Activated T-cell treated with anti-CD3 and anti-CD28 coated beads, Interleukin-2, amount 50 U/mL, for 72 hours (primary cell): ENCODE results near the gene STPG4. TPM values are rescaled to one million over a fixed set of nuclear protein-coding genes. Genes with fewer than 3 reads are reported as not detected.

Source experiments
- ATAC-seq, 2 donors: fragments of 150-1000 bp; cut with Tn5 transposase; replicated peaks in 1 of 2; 2 replicates each; pipeline ENCODE4 v1.10.0; 2021; ENCODE audit warnings: moderate library complexity in 2 of 2, mild to moderate bottlenecking in 1 of 2
- DNase-seq, 2 donors: peaks; one replicate each; pipeline ENCODE4 v3.0.0; 2021 to 2022; ENCODE audit warnings: mixed read lengths in 1 of 2
- H3K27ac Mint-ChIP-seq: one replicate; pipeline ENCODE4 v1.8.0; 2022; ENCODE audit warnings: mild to moderate bottlenecking, moderate library complexity, mixed read lengths
- H3K27me3 Mint-ChIP-seq: one replicate; pipeline ENCODE4 v1.8.0; 2022; ENCODE audit warnings: low read depth, mixed read lengths
- H3K36me3 Mint-ChIP-seq, 2 donors: one replicate each; pipeline ENCODE4 v1.8.0; 2022; ENCODE audit warnings: mixed read lengths in 2 of 2, mild to moderate bottlenecking in 1 of 2; ENCODE audit not compliant: insufficient read depth in 2 of 2
- H3K4me1 Mint-ChIP-seq: one replicate; pipeline ENCODE4 v1.8.0; 2022; ENCODE audit warnings: low read depth, mixed read lengths
- H3K4me3 Mint-ChIP-seq, 2 donors: one replicate each; pipeline ENCODE4 v1.8.0; 2022; ENCODE audit warnings: mild to moderate bottlenecking in 2 of 2, mixed read lengths in 2 of 2, moderate library complexity in 2 of 2
- H3K9me3 Mint-ChIP-seq, 2 donors: one replicate each; pipeline ENCODE4 v1.8.0; 2022; ENCODE audit warnings: mixed read lengths in 2 of 2
- total RNA-seq, 2 donors: library from RNA; stranded (reverse); gene quantifications; one replicate each; pipeline ENCODE4 v1.2.3, GENCODE V29; 2022

STPG4 gene
- total RNA-seq, 2 donors from 2014 or later, result not detected

GRCh38 chr2:47056868-47057686 is 98.0 kb downstream of the STPG4 start:
- Mint-ChIP-seq H3K4me3 (no peak overlapping the region), H3K27me3 (no peaks in the 10 kb centered on the region), H3K9me3 (no peaks in the 10 kb centered on the region), H3K36me3 (peaks cover 5 to 7% of the 10 kb centered on the region in 2 donors), H3K27ac (no peak overlapping the region), H3K4me1 (peaks cover 24% of the 10 kb centered on the region)
- DNase-seq (no peak), ATAC-seq (peak in 1 of 2 donors; percentile 21)

DNA sequence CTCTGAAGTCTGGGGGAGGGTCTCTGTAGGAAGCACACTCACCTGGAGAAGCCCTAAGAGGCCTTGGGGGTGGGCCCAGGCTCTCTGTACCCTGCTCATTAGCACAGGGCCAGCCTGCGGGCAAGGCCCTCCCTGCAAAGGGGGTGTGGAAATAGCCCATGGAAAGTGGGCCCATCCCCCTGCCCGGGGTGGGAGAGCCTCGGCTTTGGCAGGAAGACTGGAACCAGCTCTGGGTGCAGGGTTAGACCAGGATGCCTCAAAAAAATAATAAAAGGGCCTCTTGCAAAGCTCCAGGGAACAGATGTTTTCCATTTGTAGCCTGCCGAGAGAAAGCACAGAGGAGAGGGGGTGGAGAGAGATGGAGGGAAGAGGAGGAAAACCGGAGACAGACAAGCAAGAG is 98.7 kb downstream of the STPG4 start:
- no peak overlapping the region for H3K27ac Mint-ChIP-seq
- H3K9me3 Mint-ChIP-seq, result no peaks in the 10 kb centered on the region
- DNase-seq, result no peak
- no peak for ATAC-seq
- peaks cover 24% of the 10 kb centered on the region for H3K4me1 Mint-ChIP-seq
- no peaks in the 10 kb centered on the region for H3K27me3 Mint-ChIP-seq
- no peak overlapping the region for H3K4me3 Mint-ChIP-seq
- peaks cover 5 to 11% of the 10 kb centered on the region in 2 donors for H3K36me3 Mint-ChIP-seq

DNA sequence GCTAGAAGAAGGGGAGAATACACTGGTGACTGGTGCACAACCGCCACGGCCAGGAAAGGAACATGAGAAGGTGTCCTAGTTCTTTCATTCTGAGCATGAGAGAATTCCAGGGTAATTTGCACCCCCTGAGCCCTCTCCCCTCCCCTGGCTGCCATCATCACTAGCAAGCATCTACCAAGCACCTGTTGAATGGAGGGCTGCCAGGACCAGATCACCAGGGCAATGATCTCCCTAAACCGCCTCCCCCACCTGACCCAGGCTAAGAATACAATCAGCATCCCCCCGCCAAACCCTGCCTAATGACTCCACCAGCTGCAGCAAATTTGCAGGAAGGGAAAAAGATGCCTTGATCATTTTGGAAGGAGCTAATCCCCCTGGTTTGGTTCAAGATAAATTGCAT is 100.2 kb downstream of the STPG4 start:
- Mint-ChIP-seq H3K4me3 (no peak overlapping the region), H3K27me3 (no peaks in the 10 kb centered on the region), H3K36me3 (peaks cover 5 to 11% of the 10 kb centered on the region in 2 donors), H3K9me3 (no peaks in the 10 kb centered on the region), H3K4me1 (peaks cover 24% of the 10 kb centered on the region), H3K27ac (no peak overlapping the region)
- DNase-seq (no peak), ATAC-seq (no peak)

DNA sequence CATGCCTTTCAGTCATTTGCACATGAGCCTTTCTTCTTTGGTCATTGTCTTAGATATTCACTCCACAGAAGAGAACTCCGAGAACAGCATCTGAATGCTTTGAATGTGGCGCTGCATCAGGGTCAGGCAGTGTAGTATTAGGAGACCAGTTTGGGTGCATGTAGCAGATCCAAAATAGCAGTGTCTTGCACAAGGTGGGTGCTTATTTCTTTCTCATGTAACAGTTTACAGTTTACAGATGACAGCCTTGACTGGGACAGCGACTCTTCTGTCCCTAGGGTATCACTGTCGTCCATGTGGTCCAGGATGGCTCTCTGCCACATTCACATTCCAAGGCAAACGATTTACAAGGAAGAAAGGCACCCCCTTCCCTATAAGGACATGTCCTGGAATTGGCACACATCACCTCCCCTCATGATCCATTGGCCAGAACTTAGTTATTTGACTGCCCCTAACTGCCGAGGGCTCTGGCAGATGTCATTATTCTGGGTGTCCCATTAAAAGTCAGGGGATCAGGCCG is 101.0 kb downstream of the STPG4 start:
- ATAC-seq (no peak), DNase-seq (no peak)
- H3K4me3 Mint-ChIP-seq, result no peak overlapping the region
- no peak overlapping the region for H3K27ac Mint-ChIP-seq
- H3K4me1 Mint-ChIP-seq, result peaks cover 24% of the 10 kb centered on the region
- no peaks in the 10 kb centered on the region for H3K9me3 Mint-ChIP-seq
- H3K27me3 Mint-ChIP-seq, result no peaks in the 10 kb centered on the region
- H3K36me3 Mint-ChIP-seq, result peaks cover 5 to 10% of the 10 kb centered on the region in 2 donors

DNA sequence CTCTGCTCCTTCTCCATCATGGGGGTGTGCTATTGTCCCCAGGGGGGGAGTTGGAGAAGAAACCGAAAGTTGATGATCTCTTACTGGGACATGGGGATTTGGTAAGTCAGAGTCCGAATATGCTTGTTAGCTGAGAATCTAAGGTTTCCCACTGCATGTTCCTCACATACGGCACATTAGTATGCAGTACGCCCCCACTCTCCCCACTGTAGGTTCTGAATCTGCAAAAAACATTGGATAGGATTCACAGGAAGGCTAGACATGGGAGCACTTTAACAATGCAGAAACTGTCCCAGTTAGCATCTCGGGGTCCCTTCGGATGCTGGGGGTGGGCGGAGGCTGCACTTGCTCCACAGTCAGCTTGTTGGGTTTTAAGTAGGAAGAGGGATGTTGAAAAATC is 102.3 kb downstream of the STPG4 start:
- no peak for DNase-seq
- Mint-ChIP-seq H3K27me3 (no peaks in the 10 kb centered on the region), H3K36me3 (peaks cover 5 to 10% of the 10 kb centered on the region in 2 donors), H3K9me3 (no peaks in the 10 kb centered on the region), H3K4me3 (no peak overlapping the region), H3K4me1 (peaks cover 22% of the 10 kb centered on the region), H3K27ac (no peak overlapping the region)
- ATAC-seq, result no peak

DNA sequence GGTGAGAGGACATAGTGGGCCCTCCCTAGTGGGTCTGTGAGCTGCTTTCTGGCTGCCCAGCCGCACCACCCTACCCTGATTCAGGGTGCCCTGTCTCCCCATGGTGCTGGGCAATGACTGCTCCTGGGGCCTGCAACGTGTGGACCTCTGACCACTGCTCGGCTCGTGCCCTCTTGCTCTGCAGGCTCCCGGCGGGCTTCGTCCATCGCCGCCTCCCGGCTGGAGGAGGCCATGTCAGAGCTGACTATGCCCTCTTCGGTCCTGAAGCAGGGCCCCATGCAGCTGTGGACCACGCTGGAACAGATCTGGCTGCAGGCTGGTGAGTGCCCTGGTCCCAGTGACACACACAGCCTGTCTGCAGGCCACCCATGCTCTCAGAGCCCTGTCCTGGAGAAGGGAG is 103.5 kb downstream of the STPG4 start:
- no peaks in the 10 kb centered on the region for H3K9me3 Mint-ChIP-seq
- no peaks in the 10 kb centered on the region for H3K27me3 Mint-ChIP-seq
- H3K27ac Mint-ChIP-seq, result no peak overlapping the region
- H3K36me3 Mint-ChIP-seq, result peaks cover 5 to 10% of the 10 kb centered on the region in 2 donors
- no peak for ATAC-seq
- DNase-seq, result no peak
- peaks cover 9% of the 10 kb centered on the region for H3K4me1 Mint-ChIP-seq
- no peak overlapping the region for H3K4me3 Mint-ChIP-seq

GRCh38 chr2:47050762-47051161 is 104.3 kb downstream of the STPG4 start:
- peaks cover 7 to 13% of the 10 kb centered on the region in 2 donors for H3K36me3 Mint-ChIP-seq
- no peak overlapping the region for H3K4me3 Mint-ChIP-seq
- DNase-seq, result no peak
- peaks cover under 1% of the 10 kb centered on the region for H3K4me1 Mint-ChIP-seq
- no peak for ATAC-seq
- no peak overlapping the region for H3K27ac Mint-ChIP-seq
- no peaks in the 10 kb centered on the region for H3K27me3 Mint-ChIP-seq
- H3K9me3 Mint-ChIP-seq, result no peaks in the 10 kb centered on the region

DNA sequence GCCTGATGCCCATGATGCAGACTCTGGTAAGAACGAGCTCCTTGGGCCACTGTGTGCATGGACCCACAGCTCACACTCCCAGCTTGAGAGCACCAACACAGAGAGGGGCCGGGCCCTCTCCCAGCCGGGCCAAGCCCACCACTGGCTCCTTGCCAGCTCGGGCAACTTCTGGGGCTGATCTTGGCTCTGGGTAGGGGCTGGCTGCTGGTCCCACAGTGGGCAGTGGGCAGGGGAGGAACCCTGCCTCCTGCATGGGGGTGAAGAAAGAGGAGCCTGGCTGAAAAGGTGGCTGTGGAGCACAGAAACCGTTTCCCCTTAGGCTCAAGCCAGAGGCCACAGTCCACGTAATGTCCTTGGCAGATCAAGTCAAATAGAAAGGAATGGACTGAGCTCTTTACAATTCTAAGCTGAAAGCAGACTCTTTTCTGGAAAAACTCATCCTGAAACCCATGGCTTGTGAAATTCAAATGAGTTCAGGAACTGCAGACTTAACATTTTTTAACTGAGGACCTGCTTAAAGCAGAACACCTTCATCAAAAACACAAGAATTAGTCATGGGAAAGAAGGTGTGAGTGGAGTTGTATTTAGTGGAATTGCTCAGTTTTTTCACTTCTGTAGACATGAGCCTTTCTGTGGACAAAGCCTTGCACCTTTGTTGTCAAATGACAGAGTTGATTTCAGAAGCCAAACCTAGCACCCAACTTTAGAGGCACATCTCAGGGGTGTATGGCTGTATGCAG is 104.9 kb downstream of the STPG4 start:
- Mint-ChIP-seq H3K4me3 (no peak overlapping the region), H3K9me3 (no peaks in the 10 kb centered on the region), H3K4me1 (no peaks in the 10 kb centered on the region), H3K36me3 (peaks cover 9 to 15% of the 10 kb centered on the region in 2 donors), H3K27ac (peak overlapping the region; percentile 28), H3K27me3 (no peaks in the 10 kb centered on the region)
- DNase-seq (no peak), ATAC-seq (peak in 1 of 2 donors; percentile 22)

DNA sequence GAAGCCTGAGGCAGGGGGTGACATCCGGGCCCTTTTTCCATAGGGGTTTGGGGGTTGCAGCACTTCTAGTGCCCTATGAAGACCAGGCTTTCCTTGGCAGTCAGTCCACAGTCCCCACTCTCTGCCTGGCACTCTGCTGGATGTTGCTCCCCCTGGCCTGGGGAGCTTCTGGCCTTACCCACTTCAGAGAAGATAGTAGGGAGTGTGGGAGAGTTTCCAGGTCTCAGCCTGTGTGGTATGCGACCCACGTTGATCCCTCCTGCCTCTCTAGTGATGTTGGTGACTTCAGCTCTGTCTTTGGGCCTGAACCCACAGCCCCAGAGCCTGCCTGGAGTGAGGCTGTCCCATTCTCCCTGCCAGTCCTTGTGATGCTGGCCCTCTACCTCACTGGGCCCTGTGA is 105.6 kb downstream of the STPG4 start:
- H3K27me3 Mint-ChIP-seq, result no peaks in the 10 kb centered on the region
- no peak for ATAC-seq

GRCh38 chr2:47048801-47049480 is 106.2 kb downstream of the STPG4 start:
- DNase-seq (no peak), ATAC-seq (no peak)
- peaks cover 9 to 15% of the 10 kb centered on the region in 2 donors for H3K36me3 Mint-ChIP-seq
- no peak overlapping the region for H3K27ac Mint-ChIP-seq
- no peak overlapping the region for H3K4me3 Mint-ChIP-seq
- H3K9me3 Mint-ChIP-seq, result no peaks in the 10 kb centered on the region
- no peaks in the 10 kb centered on the region for H3K4me1 Mint-ChIP-seq
- H3K27me3 Mint-ChIP-seq, result no peaks in the 10 kb centered on the region

More for the DNA sequence above, 105.6 kb downstream of the STPG4 start:
- H3K9me3 Mint-ChIP-seq, result no peaks in the 10 kb centered on the region
- H3K4me3 Mint-ChIP-seq, result no peak overlapping the region
- H3K27ac Mint-ChIP-seq, result peak overlapping the region; percentile 28
- no peaks in the 10 kb centered on the region for H3K4me1 Mint-ChIP-seq
- peaks cover 9 to 15% of the 10 kb centered on the region in 2 donors for H3K36me3 Mint-ChIP-seq
- DNase-seq, result no peak

GRCh38 chr2:47046271-47046670 is 108.8 kb downstream of the STPG4 start:
- Mint-ChIP-seq H3K27me3 (no peaks in the 10 kb centered on the region), H3K4me3 (no peak overlapping the region), H3K9me3 (no peaks in the 10 kb centered on the region), H3K36me3 (peaks cover 5 to 7% of the 10 kb centered on the region in 2 donors), H3K27ac (no peak overlapping the region), H3K4me1 (no peaks in the 10 kb centered on the region)
- DNase-seq, result no peak
- ATAC-seq, result no peak

- H3K4me1 Mint-ChIP-seq, result peaks cover 5% of the 10 kb centered on the region
- H3K27me3 Mint-ChIP-seq, result no peaks in the 10 kb centered on the region
- no peaks in the 10 kb centered on the region for H3K9me3 Mint-ChIP-seq
- H3K27ac Mint-ChIP-seq, result no peak overlapping the region
- DNase-seq (no peak), ATAC-seq (no peak)
- no peak overlapping the region for H3K4me3 Mint-ChIP-seq
- H3K36me3 Mint-ChIP-seq, result peaks cover 6 to 8% of the 10 kb centered on the region in 2 donors
These were observed 111.2 kb downstream of the STPG4 start for GRCh38 chr2:47043891-47044239.
